Left ventricle myocardium superior (tissue), 1 donor: ENCODE results near the gene WNK2. TPM values are rescaled to one million over a fixed set of nuclear protein-coding genes. Genes with fewer than 3 reads are reported as not detected.
A peak's percentile ranks its signal among the peaks of the same experiment; 100 is the strongest.
"Not testable (repeated sequence)": the region's sequence is repeated elsewhere in the genome, so short reads cannot be mapped to it uniquely, and the experiment has no call there.

Experiments
- ATAC-seq: fragments of 200-7000 bp; cut with Tn5 transposase; one replicate; pipeline ENCODE4 v1.9.1; 2020; ENCODE audit warnings: mild to moderate bottlenecking, moderate library complexity
- DNase-seq: peaks from one replicate; pipeline ENCODE4 v3.0.0-alpha.2; 2020
- intact Hi-C: fragments of 100-400 bp; cut with micrococcal nuclease; formaldehyde crosslinking; loops from one replicate; pipeline ENCODE4 v1.11.0; 2022
- long read RNA-seq: library from polyadenylated mRNA; unstranded; transcript quantifications from one replicate; pipeline ENCODE4 v2.0.0, GENCODE V29; 2021
- total RNA-seq: library from RNA; stranded (reverse); fragmentation: NEBNext Ultra II Directional; extraction: Animal tissue kit (Norgen Biotek cat#: 25700); gene quantifications from one replicate; pipeline ENCODE4 v1.2.1, GENCODE V29; 2021
- donor health status: DM: no; HTN: yes; CAD: no; lungs with severe emphysema.

Gene WNK2
- total RNA-seq, result 250 TPM
- long read RNA-seq, transcript WNK2-213 (2 exons, 2,344 nt), result major isoform, 5 of 227 reads
- long read RNA-seq, partial matches to known transcripts, result 179 of 227 reads
- long read RNA-seq, other reads (novel, unspliced or antisense), result 39 of 227 reads

DNA sequence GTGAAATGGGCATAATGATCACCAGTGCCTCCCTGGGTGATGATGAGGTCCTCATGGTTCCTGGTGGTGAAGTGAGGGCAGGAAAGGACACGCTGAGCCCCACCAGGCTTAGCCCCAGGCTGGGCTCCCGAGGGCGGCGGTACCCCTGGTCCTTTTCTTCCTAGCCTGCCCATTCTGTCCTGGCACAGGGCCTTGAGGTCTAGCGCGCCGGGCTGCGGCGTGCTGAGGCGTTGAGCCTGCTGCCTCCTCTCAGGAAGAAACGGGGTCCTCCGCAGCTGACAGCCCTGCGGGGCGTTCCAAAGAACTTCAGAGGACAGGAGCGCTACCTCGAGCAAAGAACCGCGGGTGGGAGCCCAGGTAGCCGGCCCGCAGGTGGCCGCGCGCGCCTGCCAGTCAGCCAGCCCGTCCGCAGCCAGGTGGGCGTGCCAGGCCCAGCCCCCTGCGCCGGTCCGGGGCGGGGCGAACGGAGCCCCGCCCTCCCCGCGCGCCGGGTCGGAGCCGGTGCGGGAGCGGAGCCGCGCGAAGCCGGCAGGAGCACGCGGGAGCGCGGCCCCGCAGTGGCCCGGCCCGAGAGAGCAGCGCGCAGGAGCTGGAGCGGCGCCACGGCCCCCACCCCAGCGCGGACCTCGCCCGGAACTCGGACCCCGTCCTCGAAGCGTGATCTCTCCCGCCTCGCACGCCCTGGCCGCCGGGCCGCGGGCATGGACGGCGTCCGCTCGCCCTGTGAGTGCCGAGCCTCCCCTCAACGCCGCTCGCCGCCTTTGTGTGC, at the start of gene WNK2:
Gene WNK2, plus strand, starts transcription at position 477 of the 769 bp plus-strand sequence. CDS start 791 bp downstream, outside the sequence.
- DNase-seq (peak; percentile 74), ATAC-seq (peak; percentile 60)
- intact Hi-C loops, result loop anchor here (5.0 kb wide), 1 partner anchor 983 kb away; no protein-coding TSS in a partner anchor

DNA sequence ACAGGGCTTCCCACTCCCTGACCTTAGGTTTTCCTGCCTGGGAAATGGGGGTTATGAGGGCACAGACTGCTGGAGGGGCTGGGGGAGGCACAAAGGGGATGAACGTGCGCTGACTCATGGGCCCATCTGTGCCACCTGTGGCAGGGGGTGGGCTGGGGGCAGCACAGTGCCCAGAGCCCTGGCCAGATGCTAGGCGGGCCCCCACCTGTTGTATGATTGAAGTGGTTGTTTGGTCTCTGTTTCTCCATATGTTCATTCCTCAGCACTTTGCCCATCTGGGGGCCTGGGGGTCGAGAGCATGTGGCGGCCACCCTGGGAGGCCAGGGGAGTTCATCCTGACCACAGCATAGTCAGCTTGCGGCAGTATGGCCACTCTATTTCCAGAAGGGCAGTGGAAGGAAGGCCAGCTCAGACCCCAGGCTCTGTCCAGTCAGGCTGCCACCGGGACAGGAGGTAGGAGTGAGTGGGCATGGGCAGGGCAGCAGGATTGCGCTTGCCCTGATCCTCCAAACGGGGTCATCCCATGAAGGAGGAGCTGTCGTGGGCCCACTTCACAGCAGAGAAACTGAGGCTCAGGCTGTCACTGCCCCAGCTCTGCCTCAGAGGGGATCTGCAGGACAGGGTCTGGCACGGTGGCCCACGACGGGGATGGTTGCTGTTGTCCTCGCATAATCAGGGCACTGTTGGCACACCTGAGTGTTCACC, 49.0 kb upstream of the WNK2 start:
- intact Hi-C loops, result no loop called here
- DNase-seq (no peak), ATAC-seq (no peak)

DNA sequence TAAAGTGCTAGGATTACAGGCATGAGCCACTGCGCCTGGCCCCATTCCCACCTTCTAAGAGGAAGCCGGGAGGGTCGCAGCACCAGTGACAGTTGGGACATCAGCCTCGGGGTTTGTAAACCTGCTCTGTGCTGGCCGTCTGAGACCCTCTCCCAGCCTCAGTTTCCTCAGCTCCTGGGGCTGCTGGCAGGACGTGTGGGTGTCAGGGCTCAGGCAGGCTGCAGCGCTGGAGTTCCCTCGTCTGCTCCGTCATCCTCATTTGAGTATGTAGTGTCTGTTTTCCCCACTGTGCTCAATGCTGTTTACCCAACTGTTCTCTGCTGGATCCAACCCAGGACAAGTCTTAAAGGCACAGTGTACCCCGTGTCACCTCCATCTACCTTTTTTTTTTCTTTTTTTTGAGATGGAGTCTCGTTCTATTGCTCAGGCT, 47.9 kb upstream of the WNK2 start:
- intact Hi-C loops, result no loop called here
- ATAC-seq, result no peak
- DNase-seq, result no peak

DNA sequence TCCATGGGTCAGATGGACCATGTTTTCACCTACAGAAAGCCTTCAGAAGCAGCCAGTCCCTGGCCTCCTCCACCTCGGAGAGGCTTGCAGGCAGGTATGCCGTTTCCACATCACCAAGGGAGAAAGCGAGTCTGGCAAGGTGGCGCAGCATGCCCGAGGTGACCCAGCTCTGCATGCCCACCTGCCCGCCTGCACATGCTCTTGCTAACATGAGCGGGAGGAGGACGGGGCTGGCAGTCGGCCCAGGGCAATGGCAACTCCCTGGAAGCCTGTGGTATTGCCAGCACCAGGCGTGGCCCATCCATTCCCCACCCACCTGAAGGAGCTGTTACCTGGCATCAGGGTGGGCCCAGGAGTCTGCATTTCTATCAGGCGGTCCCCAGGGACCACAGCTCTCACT, 46.6 kb upstream of the WNK2 start:
- intact Hi-C loops, result no loop called here
- ATAC-seq (no peak), DNase-seq (no peak)

DNA sequence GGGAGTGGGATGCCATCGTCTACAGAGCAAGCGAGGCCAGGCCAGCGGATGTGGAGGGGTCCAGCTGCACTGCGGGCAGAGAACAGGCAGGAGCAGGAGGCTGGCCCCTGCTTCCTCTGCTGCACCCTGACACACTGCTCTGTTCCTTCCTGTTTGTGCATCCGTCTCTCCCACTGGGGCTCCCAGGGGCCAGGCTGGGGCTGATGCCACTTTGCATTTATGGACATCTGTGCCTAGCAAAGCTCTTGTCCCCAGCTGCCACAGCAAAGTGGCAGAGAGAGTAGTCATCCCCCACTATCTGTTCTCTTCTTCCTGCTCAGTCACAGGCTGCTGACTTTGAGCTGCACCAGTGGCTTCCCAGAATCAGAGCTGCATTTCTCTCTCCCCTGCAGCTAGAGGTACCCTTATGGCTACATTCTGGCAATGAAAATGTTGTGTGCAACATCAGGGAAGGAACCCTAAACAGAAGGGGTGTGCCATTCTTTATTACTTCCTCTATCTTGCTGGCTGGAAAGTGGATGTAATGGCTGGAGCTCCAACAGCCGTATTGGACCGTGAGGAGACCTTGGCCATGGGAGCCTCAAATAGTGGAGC, 45.7 kb upstream of the WNK2 start:
- intact Hi-C loops, result no loop called here
- DNase-seq (no peak), ATAC-seq (no peak)

DNA sequence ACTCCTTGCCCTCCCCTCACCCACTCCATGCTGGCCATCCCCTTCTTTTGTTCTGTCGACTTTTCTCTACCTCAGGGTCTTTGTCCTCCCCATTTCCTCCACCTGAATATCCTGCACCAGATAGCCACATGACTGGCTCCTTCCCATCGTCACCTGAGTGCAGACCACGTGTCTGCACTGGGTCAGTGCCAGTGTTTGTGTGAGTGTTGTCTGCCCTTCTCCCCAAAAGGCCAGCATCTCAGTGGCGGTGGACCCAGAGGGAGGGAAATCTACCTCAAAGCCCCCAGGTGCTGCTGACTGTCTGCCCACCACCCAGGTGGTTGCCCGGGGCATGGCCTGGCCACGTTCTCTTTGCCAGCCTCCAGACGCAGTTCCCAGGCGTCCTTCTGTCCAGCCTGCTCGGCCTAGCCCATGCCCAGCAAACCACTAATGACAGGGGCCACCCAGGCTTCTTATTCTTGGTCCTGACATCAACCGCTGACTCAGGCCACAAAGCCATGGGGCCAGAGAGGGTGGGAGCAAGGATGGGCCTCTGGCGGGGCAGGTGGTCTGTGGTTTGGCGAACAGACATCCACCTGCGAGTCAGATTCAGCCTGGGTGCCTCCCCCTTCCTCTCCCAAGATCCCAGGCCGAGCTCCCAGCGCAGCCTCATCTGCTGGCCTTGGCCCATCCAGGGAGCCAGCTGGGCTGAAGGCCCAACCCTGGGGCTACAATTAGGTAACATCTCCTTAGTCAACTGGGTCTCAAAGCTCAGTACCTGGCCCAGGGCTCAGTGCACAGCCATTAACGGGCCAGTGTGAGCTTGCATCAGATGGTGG, 44.4 kb upstream of the WNK2 start:
- DNase-seq (no peak), ATAC-seq (no peak)
- intact Hi-C loops, result no loop called here

DNA sequence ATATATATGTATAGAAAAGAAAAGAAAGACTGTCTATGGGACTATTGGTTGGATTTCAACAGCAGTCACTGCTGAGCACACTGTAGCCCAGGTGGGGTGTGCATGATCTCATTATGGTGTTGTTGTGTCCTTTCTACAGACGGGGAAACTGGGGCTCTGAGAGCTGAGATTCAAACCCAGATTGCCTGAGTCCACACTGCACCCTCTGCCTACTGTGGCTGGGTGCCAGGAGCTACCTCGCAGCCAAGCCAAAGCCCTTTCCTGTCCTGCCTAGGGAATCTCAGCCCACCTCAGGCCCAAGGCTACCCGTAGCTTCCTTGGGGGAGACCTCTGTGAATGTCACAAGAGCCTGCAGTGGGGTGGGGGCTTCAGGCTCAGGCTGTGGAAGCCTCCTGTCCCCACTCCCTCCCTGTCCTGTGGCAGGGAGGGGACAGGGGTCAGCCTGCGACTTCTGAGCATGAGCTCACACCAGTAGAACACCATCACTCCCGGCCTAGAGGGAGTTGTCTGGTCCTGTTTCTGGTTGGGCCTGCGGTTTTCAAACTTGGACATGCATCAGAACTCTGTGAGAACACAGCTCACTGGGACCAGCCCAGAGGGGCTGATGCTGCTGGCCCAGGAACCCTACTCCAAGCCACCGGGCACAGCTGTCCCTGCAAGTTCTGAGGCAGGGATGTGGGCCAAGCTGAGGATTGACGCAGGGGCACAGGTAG, 42.0 kb upstream of the WNK2 start:
- no peak for ATAC-seq
- DNase-seq, result no peak
- intact Hi-C loops, result no loop called here

DNA sequence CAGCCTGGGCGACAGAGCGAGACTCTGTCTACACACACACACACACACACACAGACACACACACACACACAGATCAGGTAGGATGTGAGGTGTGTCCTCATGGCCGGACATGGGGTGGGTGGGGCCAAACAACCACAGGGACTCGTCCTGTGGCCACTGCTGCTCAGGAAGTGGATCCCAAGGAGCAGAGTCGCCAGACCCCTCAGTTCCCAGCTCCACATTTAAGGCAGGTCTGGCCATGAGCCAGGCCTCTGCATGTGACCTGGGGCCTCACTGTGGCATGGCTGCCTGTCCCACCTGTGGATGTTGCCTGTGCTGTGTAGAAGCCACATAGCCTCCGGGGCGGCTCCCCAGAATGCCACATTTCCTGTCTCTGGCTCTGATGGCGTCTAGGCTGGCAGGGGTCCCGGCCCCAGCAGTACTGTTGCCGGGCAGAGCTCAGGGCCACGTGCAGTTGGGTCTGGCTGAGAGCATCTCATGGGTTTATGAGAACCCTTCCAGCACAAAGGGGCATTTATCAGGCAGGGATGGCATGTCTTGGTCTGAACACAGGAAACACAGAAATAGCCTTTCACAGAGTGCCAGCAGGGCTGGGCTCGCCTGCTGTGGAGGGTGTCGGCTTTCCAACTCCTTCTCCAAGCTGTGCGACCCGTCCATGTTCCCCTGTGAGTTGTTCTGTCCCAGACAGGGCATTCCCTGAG, 40.0 kb upstream of the WNK2 start:
- DNase-seq (no peak), ATAC-seq (peak; percentile 81)
- intact Hi-C loops, result no loop called here

DNA sequence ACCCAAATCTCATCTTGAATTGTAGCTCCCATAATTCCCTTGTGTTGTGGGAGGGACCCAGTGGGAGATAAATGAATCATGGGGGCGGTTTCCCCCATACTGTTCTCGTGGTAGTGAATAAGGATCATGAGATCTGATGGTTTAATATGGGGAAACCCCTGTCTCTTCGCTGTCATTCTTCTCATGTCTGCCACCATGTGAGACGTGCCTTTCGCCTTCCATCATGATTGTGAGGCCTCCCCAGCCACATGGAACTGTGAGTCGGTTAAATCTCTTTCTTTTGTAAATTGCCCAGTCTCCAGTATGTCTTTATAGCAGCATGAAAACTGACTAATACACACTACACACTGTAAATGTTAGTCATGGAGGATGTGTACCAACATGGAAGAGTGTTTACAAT, 37.2 kb upstream of the WNK2 start:
- ATAC-seq, DNase-seq, intact Hi-C loops: not testable (repeated sequence)

DNA sequence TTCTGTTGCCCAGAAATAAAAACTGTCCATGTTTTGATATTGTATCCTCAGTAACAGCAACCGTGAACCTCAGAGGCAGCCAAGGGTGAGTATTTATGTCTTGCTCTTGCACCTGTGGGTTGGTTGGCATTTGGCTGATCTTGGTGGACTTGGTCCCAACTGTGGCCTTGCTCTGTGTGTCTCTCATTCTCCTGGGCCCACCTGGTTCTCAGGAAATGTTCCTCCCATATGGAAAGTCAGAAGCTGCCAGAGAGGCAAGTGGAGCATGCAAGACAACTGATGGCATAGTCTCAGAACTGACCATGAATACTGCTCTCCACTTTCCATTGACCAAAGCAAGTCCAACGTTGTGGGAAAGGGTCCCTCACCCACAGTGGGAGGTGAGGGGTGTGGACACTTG, 36.3 kb upstream of the WNK2 start:
- ATAC-seq (no peak), DNase-seq (no peak)
- intact Hi-C loops, result no loop called here

DNA sequence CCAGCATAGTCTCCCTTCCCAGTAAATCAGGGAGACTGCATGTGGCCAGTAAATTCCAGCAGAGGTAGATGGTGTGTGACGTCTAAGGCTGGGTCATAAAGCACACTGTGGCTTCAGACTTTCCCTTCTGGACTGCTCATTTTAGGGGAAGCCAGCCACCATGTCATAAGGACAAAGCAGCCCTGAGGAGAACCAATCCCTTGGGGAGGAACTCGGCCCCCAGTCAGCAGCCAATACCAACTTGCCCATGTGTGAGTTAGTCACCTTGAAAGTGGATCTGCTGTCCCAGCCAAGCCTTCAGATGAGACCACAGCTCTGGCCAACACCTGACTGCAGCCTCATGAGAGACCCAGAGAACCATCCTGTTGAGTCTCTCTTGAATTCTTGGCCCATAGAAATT, 35.2 kb upstream of the WNK2 start:
- ATAC-seq (no peak), DNase-seq (no peak)
- intact Hi-C loops, result no loop called here

DNA sequence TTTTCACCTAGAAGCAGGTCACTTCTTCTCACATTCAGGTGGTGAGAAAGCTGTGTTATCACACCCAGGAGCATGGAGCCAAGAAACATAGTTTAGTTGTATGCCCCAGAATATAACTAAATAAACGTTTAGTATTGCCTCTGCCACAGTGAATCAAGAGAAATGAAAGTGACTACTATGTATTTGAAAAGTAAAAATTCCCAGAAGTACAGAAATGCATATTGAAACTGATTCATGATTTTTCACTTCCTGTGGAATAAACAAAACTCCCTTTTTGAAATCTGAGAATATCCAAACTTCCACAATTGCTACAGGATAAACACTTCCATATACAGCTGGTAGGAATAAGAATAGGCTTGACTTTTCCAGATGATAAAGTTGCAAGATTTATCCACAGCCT, 34.6 kb upstream of the WNK2 start:
- ATAC-seq, result no peak
- no peak for DNase-seq
- intact Hi-C loops, result no loop called here

DNA sequence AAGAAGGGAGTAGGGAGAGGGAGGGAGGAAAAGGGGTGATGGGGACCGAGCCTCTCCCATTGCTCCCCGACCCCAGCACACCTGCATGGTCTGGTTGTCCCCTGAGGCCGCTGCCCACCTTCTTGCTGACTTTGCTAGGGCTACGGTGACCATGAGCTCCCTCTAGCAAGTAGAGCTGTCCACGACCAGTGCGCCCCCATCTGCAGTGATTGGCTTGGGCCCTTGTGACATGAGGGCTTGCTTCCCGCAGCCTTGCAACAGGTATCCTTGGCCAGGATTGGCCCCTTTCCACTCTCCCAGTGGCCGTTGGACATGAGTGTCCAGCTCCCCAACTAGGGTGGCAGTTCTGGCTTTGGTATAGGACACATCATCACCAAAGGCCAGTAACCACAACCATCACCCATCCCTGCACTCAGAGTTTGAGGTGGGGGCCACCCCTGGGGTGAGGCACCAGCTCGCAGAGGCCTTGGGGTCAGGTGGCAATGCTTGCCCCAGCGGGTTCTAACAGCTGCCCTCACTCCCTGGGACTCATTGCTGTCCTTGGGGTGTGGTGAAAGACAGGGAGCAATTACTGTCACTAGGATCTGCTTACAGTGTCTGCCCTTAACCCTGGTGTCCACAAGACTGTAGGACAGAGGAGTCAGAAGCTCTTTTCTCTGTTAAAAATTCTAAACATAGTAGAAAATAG, 32.7 kb upstream of the WNK2 start:
- DNase-seq, result no peak
- intact Hi-C loops, result no loop called here
- no peak for ATAC-seq

DNA sequence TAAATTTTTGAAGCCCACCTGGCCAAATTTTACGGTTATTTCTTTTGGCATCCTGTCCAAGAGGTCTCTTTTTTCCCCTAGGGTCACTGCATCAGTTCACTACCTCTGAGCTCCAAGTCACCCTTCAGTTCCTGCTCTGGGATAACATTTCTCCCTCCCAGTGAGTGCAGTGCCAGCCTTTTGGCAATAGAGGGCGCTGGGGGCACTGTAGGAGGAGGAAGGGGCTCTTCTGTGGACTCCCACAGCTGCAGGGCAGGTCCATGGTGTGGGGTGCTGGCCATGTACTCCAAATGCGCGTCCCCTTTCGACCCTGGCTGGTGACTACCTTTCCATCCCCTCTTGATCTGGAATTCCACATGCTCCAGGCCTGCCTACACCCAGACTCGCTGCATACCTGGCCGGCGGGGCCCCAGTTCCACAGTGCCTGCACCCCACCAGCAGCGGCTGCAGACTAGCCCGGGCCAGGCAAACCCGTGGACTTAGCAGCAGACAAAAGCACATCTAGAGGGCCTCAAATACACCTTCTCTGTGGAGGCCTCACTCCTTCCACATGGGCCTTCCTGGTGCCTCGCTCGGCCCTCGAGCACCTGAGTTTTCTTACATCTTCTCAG, 29.5 kb upstream of the WNK2 start:
- ATAC-seq (peak; percentile 46), DNase-seq (no peak)
- intact Hi-C loops, result no loop called here

DNA sequence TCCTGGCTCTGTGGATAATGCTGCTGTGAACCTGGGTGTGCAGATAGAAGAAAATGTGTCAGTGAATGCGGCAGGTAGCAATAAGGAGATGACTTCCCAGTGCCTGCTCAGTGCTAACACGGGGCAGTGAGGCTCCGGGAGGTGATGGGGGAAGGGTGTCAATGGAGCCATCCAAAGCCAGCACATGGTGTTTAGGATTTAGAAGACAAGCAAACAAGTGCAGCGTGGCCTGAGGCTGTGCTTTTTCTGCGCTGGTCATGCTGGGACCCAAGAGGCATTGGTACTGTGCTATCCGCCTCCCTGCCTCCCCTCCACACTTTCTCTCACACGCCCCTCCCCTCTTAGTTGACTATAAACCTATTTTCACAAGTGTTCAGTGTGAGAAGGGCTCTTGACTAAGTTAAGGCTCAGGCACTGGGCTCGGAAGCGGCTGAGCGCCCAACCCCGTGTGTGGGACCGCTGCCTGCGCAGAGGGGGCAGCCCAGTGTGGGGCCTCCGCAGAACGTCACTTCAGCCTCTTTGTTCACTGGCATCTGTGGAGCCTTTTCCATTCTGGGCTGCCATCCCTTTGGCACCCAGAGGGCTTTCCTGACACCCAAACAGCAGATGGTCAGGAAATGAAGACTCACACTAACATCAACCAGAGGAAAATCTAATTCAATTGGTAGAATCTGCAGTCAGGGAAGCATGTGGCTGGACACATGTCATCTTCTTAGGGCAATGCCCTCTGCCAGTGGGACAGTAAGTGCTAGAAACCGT, 28.0 kb upstream of the WNK2 start:
- DNase-seq, result no peak
- intact Hi-C loops, result no loop called here
- no peak for ATAC-seq

DNA sequence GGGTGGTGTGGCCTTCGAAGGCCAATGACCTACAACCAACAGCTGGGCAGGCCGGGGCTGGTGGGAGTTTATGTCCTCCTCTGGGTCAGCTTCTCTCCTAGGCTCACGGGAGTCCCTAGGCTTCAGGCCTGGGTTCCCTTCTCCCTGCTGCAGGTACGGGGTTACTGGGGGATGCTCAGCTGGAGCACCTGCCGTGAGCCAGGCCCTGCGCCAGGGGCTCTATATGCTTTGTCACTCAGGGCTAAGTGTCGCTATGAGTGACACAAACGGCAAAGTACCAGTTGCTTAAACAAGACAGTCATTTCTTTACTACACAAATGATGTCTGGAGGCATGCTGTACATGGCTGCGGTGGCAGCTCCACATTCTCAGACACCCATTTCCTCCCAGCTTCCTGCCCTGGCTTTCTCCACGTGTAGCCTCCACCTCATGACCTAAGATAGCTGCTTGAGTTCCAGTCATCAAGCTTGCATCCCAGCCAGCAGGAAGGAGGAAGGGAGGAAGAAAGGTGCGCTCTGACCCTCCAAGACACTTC, 27.4 kb upstream of the WNK2 start:
- no peak for ATAC-seq
- intact Hi-C loops, result no loop called here
- no peak for DNase-seq
